ENCODE data around the gene SNAP25. TPM values are rescaled to one million over a fixed set of nuclear protein-coding genes. Genes with fewer than 3 reads are reported as not detected.

SNAP25 gene
- polyA plus RNA-seq, 3 donors from 2014 or later = not detected

GRCh38 chr20:10259166-10259565 is 40.5 kb downstream of the SNAP25 start:
- H3K36me3 Mint-ChIP-seq = no peaks in the 10 kb centered on the region

GRCh38 chr20:10260316-10260715 is 41.7 kb downstream of the SNAP25 start:
- Mint-ChIP-seq H3K27ac (no peak overlapping the region), H3K4me1 (no peaks in the 10 kb centered on the region), H3K27me3 (ENCODE audit: low read depth in 3 of 3) (peaks cover 0 to 7% (median 4%) of the 10 kb centered on the region in 3 donors), H3K9me3 (no peaks in the 10 kb centered on the region), H3K36me3 (no peaks in the 10 kb centered on the region), H3K4me3 (no peak overlapping the region)
- DNase-seq = no peak

More at GRCh38 chr20:10259166-10259565, 40.5 kb downstream of the SNAP25 start:
- no peak for DNase-seq
- Mint-ChIP-seq H3K9me3 (no peaks in the 10 kb centered on the region), H3K4me1 (peaks cover 4 to 5% of the 10 kb centered on the region in 2 donors), H3K27me3 (ENCODE audit: low read depth in 3 of 3) (peaks cover 0 to 7% (median 4%) of the 10 kb centered on the region in 3 donors), H3K4me3 (no peak overlapping the region), H3K27ac (no peak overlapping the region)

- Mint-ChIP-seq H3K27ac (no peak overlapping the region), H3K36me3 (no peaks in the 10 kb centered on the region), H3K4me1 (no peaks in the 10 kb centered on the region), H3K4me3 (no peak overlapping the region), H3K9me3 (no peaks in the 10 kb centered on the region), H3K27me3 (ENCODE audit: low read depth in 3 of 3) (peaks cover 0 to 8% (median 7%) of the 10 kb centered on the region in 3 donors)
- DNase-seq = no peak
These were observed 43.1 kb downstream of the SNAP25 start for GRCh38 chr20:10261702-10262101.

GRCh38 chr20:10263385-10264165 is 44.9 kb downstream of the SNAP25 start:
- H3K36me3 Mint-ChIP-seq = no peaks in the 10 kb centered on the region
- H3K4me1 Mint-ChIP-seq = no peaks in the 10 kb centered on the region

GRCh38 chr20:10264166-10264558 is 45.5 kb downstream of the SNAP25 start:
- no peak for DNase-seq
- no peak overlapping the region for H3K27ac Mint-ChIP-seq
- no peak overlapping the region for H3K4me3 Mint-ChIP-seq
- H3K36me3 Mint-ChIP-seq = no peaks in the 10 kb centered on the region
- no peaks in the 10 kb centered on the region for H3K4me1 Mint-ChIP-seq
- H3K9me3 Mint-ChIP-seq = no peaks in the 10 kb centered on the region
- peaks cover 4 to 11% (median 7%) of the 10 kb centered on the region in 3 donors for H3K27me3 Mint-ChIP-seq (ENCODE audit: low read depth in 3 of 3)

More at GRCh38 chr20:10263385-10264165, 44.9 kb downstream of the SNAP25 start:
- Mint-ChIP-seq H3K27me3 (ENCODE audit: low read depth in 3 of 3) (peaks cover 4 to 11% (median 7%) of the 10 kb centered on the region in 3 donors), H3K4me3 (no peak overlapping the region), H3K9me3 (no peaks in the 10 kb centered on the region), H3K27ac (no peak overlapping the region)
- no peak for DNase-seq

GRCh38 chr20:10268636-10269035 is 50.0 kb downstream of the SNAP25 start:
- no peaks in the 10 kb centered on the region for H3K4me1 Mint-ChIP-seq
- no peak overlapping the region for H3K27ac Mint-ChIP-seq
- H3K36me3 Mint-ChIP-seq = no peaks in the 10 kb centered on the region
- no peaks in the 10 kb centered on the region for H3K9me3 Mint-ChIP-seq
- H3K4me3 Mint-ChIP-seq = no peak overlapping the region
- no peak for DNase-seq
- peaks cover 0 to 10% (median 8%) of the 10 kb centered on the region in 3 donors for H3K27me3 Mint-ChIP-seq (ENCODE audit: low read depth in 3 of 3)

GRCh38 chr20:10270630-10271029 is 52.0 kb downstream of the SNAP25 start:
- H3K36me3 Mint-ChIP-seq = no peaks in the 10 kb centered on the region
- H3K9me3 Mint-ChIP-seq = no peaks in the 10 kb centered on the region
- no peak for DNase-seq
- H3K27me3 Mint-ChIP-seq (ENCODE audit: low read depth in 3 of 3) = peaks cover 0 to 10% (median 8%) of the 10 kb centered on the region in 3 donors
- H3K4me1 Mint-ChIP-seq = no peaks in the 10 kb centered on the region
- H3K4me3 Mint-ChIP-seq = no peak overlapping the region
- H3K27ac Mint-ChIP-seq = no peak overlapping the region

- H3K4me3 Mint-ChIP-seq = no peak overlapping the region
- H3K36me3 Mint-ChIP-seq = no peaks in the 10 kb centered on the region
- DNase-seq = no peak
- H3K27me3 Mint-ChIP-seq (ENCODE audit: low read depth in 3 of 3) = peaks cover 0 to 10% (median 5%) of the 10 kb centered on the region in 3 donors
- no peaks in the 10 kb centered on the region for H3K9me3 Mint-ChIP-seq
- H3K4me1 Mint-ChIP-seq = no peaks in the 10 kb centered on the region
- no peak overlapping the region for H3K27ac Mint-ChIP-seq
These were observed 53.0 kb downstream of the SNAP25 start for GRCh38 chr20:10271494-10272219.

- H3K27me3 Mint-ChIP-seq (ENCODE audit: low read depth in 3 of 3) = peaks cover 2 to 7% (median 6%) of the 10 kb centered on the region in 3 donors
- H3K9me3 Mint-ChIP-seq = no peaks in the 10 kb centered on the region
- no peak for DNase-seq
- H3K36me3 Mint-ChIP-seq = no peaks in the 10 kb centered on the region
- H3K4me1 Mint-ChIP-seq = no peaks in the 10 kb centered on the region
- no peak overlapping the region for H3K27ac Mint-ChIP-seq
- H3K4me3 Mint-ChIP-seq = no peak overlapping the region
These were observed 58.4 kb downstream of the SNAP25 start for GRCh38 chr20:10276878-10277580.

- H3K4me1 Mint-ChIP-seq = no peaks in the 10 kb centered on the region
- no peak overlapping the region for H3K4me3 Mint-ChIP-seq
- H3K9me3 Mint-ChIP-seq = no peaks in the 10 kb centered on the region
- no peak overlapping the region for H3K27ac Mint-ChIP-seq
- H3K36me3 Mint-ChIP-seq = no peaks in the 10 kb centered on the region
- no peak for DNase-seq
- peaks cover 2 to 11% (median 6%) of the 10 kb centered on the region in 3 donors for H3K27me3 Mint-ChIP-seq (ENCODE audit: low read depth in 3 of 3)
These were observed 59.0 kb downstream of the SNAP25 start for GRCh38 chr20:10277616-10278015.

- no peak for DNase-seq
- Mint-ChIP-seq H3K27ac (no peak overlapping the region), H3K36me3 (no peaks in the 10 kb centered on the region), H3K27me3 (ENCODE audit: low read depth in 3 of 3) (peaks cover 2 to 11% (median 6%) of the 10 kb centered on the region in 3 donors), H3K9me3 (no peaks in the 10 kb centered on the region), H3K4me3 (no peak overlapping the region), H3K4me1 (no peaks in the 10 kb centered on the region)
These were observed 59.8 kb downstream of the SNAP25 start for GRCh38 chr20:10278412-10278811.

- H3K4me1 Mint-ChIP-seq = no peaks in the 10 kb centered on the region
- no peaks in the 10 kb centered on the region for H3K9me3 Mint-ChIP-seq
- no peak overlapping the region for H3K4me3 Mint-ChIP-seq
- no peak for DNase-seq
- no peak overlapping the region for H3K27ac Mint-ChIP-seq
- peaks cover 2 to 15% (median 5%) of the 10 kb centered on the region in 3 donors for H3K27me3 Mint-ChIP-seq (ENCODE audit: low read depth in 3 of 3)
- H3K36me3 Mint-ChIP-seq = peaks cover 0 to 9% (median 0%) of the 10 kb centered on the region in 3 donors
These were observed 61.6 kb downstream of the SNAP25 start for GRCh38 chr20:10280018-10280908.

GRCh38 chr20:10281911-10282310 is 63.3 kb downstream of the SNAP25 start:
- Mint-ChIP-seq H3K4me1 (no peaks in the 10 kb centered on the region), H3K36me3 (peaks cover 0 to 9% (median 0%) of the 10 kb centered on the region in 3 donors), H3K27ac (no peak overlapping the region), H3K27me3 (ENCODE audit: low read depth in 3 of 3) (peaks cover 2 to 15% (median 7%) of the 10 kb centered on the region in 3 donors), H3K9me3 (peaks cover 0 to 3% (median 0%) of the 10 kb centered on the region in 6 donors), H3K4me3 (no peak overlapping the region)
- DNase-seq = no peak

All from immature natural killer cell (primary cell).